WTC11 (cell line): Measurements from ENCODE around the gene UBTD1. TPM values are rescaled to one million over a fixed set of nuclear protein-coding genes. Genes with fewer than 3 reads are reported as not detected.
A peak's percentile ranks its signal among the peaks of the same experiment; 100 is the strongest.

ENCODE experiments used
- ATAC-seq: fragments of 200-7000 bp; cut with Tn5 transposase; 2 replicates; pipeline ENCODE4 v1.10.0; 2021; ENCODE audit warnings: mild to moderate bottlenecking, moderate library complexity
- CTCF ChIA-PET: fragments of 300-600 bp; sonication (Branson Sonifier 250); formaldehyde crosslinking; loops from one replicate; lab custom pipeline; 2021; ENCODE audit warnings: antibody characterized with exemption; lab: Charles Lee
- POLR2A ChIA-PET: fragments of 350-600 bp; sonication (Branson Sonifier 250); formaldehyde crosslinking; loops from one replicate; lab custom pipeline; 2021; ENCODE audit warnings: antibody characterized with exemption; lab: Charles Lee
- DNase-seq: peaks from one replicate; pipeline ENCODE4 v3.0.0; 2021; ENCODE audit warnings: low spot score
- H3K27ac Mint-ChIP-seq: 2 replicates; pipeline ENCODE4 v1.8.0; 2021; ENCODE audit warnings: mixed read lengths
- H3K27me3 Mint-ChIP-seq: 2 replicates; pipeline ENCODE4 v1.8.0; 2021; ENCODE audit warnings: low read depth, mild to moderate bottlenecking, moderate library complexity, mixed read lengths
- H3K36me3 Mint-ChIP-seq: 2 replicates; pipeline ENCODE4 v1.8.0; 2021; ENCODE audit warnings: mixed read lengths
- H3K4me1 Mint-ChIP-seq: 2 replicates; pipeline ENCODE4 v1.8.0; 2022; ENCODE audit warnings: mixed read lengths
- H3K4me3 Mint-ChIP-seq: 2 replicates; pipeline ENCODE4 v1.8.0; 2021; ENCODE audit warnings: mild to moderate bottlenecking, moderate library complexity, mixed read lengths
- H3K9me3 Mint-ChIP-seq: 2 replicates; pipeline ENCODE4 v1.8.0; 2021; ENCODE audit warnings: mixed read lengths
- CBFB ChIP-seq: sonication (generic); formaldehyde crosslinking; IDR thresholded peaks from 2 replicates; pipeline ENCODE4 v1.8.1; 2022; ENCODE audit warnings: mild to moderate bottlenecking, low read depth, missing genetic modification reagents
- ELF4 ChIP-seq: sonication (generic); formaldehyde crosslinking; IDR thresholded peaks from 2 replicates; pipeline ENCODE4 v1.8.1; 2022; ENCODE audit warnings: low read depth, mild to moderate bottlenecking, moderate library complexity, missing genetic modification reagents
- GRHL2 ChIP-seq: fragments of 250-450 bp; sonication (Bioruptor Pico); IDR thresholded peaks from 2 replicates; pipeline ENCODE4 v1.8.0; 2022; ENCODE audit warnings: mild to moderate bottlenecking, moderate library complexity; ENCODE audit not compliant: insufficient replicate concordance, severe bottlenecking
- IRF2 ChIP-seq: sonication (generic); formaldehyde crosslinking; IDR thresholded peaks from 2 replicates; pipeline ENCODE4 v1.8.0; 2022; ENCODE audit warnings: low read depth, missing genetic modification reagents, borderline replicate concordance
- NFATC4 ChIP-seq: fragments of 250-450 bp; sonication (Bioruptor Pico); IDR thresholded peaks from 2 replicates; pipeline ENCODE4 v1.9.0; 2021; ENCODE audit warnings: mild to moderate bottlenecking
- NFE2L1 ChIP-seq: sonication (generic); formaldehyde crosslinking; IDR thresholded peaks from 2 replicates; pipeline ENCODE4 v1.8.1; 2023; ENCODE audit warnings: missing genetic modification reagents
- NFYB ChIP-seq: sonication (generic); formaldehyde crosslinking; conservative IDR thresholded peaks from 2 replicates; pipeline ENCODE4 v1.8.0; 2022; ENCODE audit warnings: low read depth, missing genetic modification reagents
- SP1 ChIP-seq: sonication (generic); formaldehyde crosslinking; conservative IDR thresholded peaks from 2 replicates; pipeline ENCODE4 v1.8.1; 2022; ENCODE audit warnings: missing genetic modification reagents
- TCF7 ChIP-seq: sonication (generic); formaldehyde crosslinking; IDR thresholded peaks from 2 replicates; pipeline ENCODE4 v1.8.0; 2022; ENCODE audit warnings: mild to moderate bottlenecking, low read depth, missing genetic modification reagents, moderate library complexity
- ZBTB21 ChIP-seq: sonication (generic); formaldehyde crosslinking; IDR thresholded peaks from 2 replicates; pipeline ENCODE4 v1.8.1; 2023; ENCODE audit warnings: mild to moderate bottlenecking, missing genetic modification reagents, borderline replicate concordance
- ZNF263 ChIP-seq: sonication (generic); formaldehyde crosslinking; IDR thresholded peaks from 2 replicates; pipeline ENCODE4 v1.8.1; 2022; ENCODE audit warnings: low read depth, mild to moderate bottlenecking, moderate library complexity, missing genetic modification reagents
- ZNF671 ChIP-seq: fragments of 250-450 bp; sonication (Bioruptor Pico); IDR thresholded peaks from 2 replicates; pipeline ENCODE4 v1.8.0; 2021; ENCODE audit warnings: mild to moderate bottlenecking
- total RNA-seq: library from RNA; stranded (reverse); gene quantifications from 3 replicates; pipeline ENCODE4 v1.2.3, GENCODE V29; 2021
- TF ChIP-seq, protein P1 (sequence below): fragments of 250-450 bp; sonication (Bioruptor Pico); IDR thresholded peaks from 2 replicates; pipeline ENCODE4 v1.9.0; 2021; ENCODE audit warnings: mild to moderate bottlenecking, borderline replicate concordance
- TF ChIP-seq, protein P2 (sequence below): fragments of 200-600 bp; IDR thresholded peaks from 2 replicates; pipeline ENCODE4 v1.8.0; 2022; ENCODE audit warnings: antibody characterized with exemption
- TF ChIP-seq, protein P3 (sequence below): sonication (generic); formaldehyde crosslinking; IDR thresholded peaks from 2 replicates; pipeline ENCODE4 v1.8.1; 2023; ENCODE audit warnings: mild to moderate bottlenecking, missing genetic modification reagents, moderate library complexity
- TF ChIP-seq, protein P4 (sequence below): sonication (generic); formaldehyde crosslinking; IDR thresholded peaks from 2 replicates; pipeline ENCODE4 v1.8.0; 2023; ENCODE audit warnings: missing genetic modification reagents
- TF ChIP-seq, protein P5 (sequence below): sonication (generic); formaldehyde crosslinking; IDR thresholded peaks from 2 replicates; pipeline ENCODE4 v1.8.0; 2022; ENCODE audit warnings: missing genetic modification reagents
- TF ChIP-seq, protein P6 (sequence below): sonication (generic); formaldehyde crosslinking; IDR thresholded peaks from 2 replicates; pipeline ENCODE4 v1.8.1; 2023; ENCODE audit warnings: mild to moderate bottlenecking, missing genetic modification reagents, borderline replicate concordance

Gene UBTD1
- total RNA-seq, 1 experiment from 2014 or later, result 35.7 TPM

DNA sequence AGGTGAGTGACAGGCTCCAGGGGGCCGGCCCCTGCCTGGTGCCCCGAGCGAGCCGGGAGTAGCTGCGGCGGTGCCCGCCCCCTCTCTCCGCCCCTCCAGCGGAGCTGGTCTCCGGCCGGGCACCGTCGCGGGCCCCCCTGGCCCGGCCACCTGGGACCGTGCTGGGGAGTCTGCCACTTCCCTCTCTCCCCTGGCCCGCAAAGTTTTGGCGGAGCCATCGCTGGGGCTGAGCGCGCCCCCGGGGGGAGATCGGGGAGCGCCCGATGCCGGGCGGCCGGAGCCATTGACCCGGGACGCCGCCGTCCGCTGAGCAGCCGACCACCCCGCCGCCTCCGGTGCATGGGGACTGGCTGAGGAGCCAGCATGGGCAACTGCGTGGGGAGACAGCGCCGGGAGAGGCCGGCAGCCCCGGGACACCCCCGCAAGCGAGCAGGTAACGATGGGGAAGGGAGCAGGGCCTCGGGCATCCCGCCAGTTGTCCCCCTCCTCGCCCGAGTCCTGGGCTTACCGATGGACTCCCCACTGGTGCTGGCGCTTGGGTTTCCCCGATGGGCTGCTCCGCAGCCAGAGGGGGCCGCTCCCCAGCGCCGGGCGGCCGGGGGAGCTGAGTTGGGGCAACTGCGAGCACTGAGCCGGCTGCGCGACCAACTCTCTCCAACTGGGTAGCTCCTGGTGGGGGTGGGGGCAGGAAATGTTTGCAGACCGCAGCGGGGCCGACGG lies at the start of gene UBTD1 (continued):
- TF ChIP-seq, protein P1, sequence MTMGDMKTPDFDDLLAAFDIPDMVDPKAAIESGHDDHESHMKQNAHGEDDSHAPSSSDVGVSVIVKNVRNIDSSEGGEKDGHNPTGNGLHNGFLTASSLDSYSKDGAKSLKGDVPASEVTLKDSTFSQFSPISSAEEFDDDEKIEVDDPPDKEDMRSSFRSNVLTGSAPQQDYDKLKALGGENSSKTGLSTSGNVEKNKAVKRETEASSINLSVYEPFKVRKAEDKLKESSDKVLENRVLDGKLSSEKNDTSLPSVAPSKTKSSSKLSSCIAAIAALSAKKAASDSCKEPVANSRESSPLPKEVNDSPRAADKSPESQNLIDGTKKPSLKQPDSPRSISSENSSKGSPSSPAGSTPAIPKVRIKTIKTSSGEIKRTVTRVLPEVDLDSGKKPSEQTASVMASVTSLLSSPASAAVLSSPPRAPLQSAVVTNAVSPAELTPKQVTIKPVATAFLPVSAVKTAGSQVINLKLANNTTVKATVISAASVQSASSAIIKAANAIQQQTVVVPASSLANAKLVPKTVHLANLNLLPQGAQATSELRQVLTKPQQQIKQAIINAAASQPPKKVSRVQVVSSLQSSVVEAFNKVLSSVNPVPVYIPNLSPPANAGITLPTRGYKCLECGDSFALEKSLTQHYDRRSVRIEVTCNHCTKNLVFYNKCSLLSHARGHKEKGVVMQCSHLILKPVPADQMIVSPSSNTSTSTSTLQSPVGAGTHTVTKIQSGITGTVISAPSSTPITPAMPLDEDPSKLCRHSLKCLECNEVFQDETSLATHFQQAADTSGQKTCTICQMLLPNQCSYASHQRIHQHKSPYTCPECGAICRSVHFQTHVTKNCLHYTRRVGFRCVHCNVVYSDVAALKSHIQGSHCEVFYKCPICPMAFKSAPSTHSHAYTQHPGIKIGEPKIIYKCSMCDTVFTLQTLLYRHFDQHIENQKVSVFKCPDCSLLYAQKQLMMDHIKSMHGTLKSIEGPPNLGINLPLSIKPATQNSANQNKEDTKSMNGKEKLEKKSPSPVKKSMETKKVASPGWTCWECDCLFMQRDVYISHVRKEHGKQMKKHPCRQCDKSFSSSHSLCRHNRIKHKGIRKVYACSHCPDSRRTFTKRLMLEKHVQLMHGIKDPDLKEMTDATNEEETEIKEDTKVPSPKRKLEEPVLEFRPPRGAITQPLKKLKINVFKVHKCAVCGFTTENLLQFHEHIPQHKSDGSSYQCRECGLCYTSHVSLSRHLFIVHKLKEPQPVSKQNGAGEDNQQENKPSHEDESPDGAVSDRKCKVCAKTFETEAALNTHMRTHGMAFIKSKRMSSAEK (CRISPR knock-in tag), result no peak
- TF ChIP-seq, protein P2, sequence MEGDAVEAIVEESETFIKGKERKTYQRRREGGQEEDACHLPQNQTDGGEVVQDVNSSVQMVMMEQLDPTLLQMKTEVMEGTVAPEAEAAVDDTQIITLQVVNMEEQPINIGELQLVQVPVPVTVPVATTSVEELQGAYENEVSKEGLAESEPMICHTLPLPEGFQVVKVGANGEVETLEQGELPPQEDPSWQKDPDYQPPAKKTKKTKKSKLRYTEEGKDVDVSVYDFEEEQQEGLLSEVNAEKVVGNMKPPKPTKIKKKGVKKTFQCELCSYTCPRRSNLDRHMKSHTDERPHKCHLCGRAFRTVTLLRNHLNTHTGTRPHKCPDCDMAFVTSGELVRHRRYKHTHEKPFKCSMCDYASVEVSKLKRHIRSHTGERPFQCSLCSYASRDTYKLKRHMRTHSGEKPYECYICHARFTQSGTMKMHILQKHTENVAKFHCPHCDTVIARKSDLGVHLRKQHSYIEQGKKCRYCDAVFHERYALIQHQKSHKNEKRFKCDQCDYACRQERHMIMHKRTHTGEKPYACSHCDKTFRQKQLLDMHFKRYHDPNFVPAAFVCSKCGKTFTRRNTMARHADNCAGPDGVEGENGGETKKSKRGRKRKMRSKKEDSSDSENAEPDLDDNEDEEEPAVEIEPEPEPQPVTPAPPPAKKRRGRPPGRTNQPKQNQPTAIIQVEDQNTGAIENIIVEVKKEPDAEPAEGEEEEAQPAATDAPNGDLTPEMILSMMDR, result no peak
- TF ChIP-seq TCF7 (CRISPR knock-in tag), result no peak
- 0 out of 2 replicates have a peak, but pooled peaks have one; percentile 25 for TF ChIP-seq ELF4 (CRISPR knock-in tag)
- TF ChIP-seq CBFB (CRISPR knock-in tag), result no peak
- TF ChIP-seq ZNF263 (CRISPR knock-in tag), result no peak
- TF ChIP-seq, protein P3, sequence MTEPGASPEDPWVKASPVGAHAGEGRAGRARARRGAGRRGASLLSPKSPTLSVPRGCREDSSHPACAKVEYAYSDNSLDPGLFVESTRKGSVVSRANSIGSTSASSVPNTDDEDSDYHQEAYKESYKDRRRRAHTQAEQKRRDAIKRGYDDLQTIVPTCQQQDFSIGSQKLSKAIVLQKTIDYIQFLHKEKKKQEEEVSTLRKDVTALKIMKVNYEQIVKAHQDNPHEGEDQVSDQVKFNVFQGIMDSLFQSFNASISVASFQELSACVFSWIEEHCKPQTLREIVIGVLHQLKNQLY (CRISPR knock-in tag), result no peak
- TF ChIP-seq, all 79 proteins: peak for 6

DNA sequence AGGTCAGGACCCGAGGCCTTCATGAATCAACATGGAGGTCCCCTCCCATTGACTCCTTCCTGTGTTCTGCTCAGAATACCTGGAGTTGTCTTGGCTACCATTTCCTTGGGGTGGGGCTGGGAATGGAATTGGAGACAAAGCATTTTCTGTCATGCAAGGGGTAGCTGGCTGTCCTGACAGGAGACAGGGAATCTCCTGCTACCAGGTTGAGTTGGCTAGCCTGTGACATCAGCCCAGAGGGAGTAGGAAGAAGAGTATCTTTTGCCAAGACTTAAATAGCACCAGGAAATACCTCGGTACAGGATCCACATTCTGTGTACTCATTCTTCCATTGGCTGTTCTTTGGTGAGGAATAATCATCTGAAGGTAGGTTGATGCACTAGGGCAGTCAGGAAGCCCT lies 47.9 kb upstream of the UBTD1 start:
- Mint-ChIP-seq H3K27ac (peak overlapping the region; percentile 63; the same call in 1 of the 2 replicates), H3K36me3 (peaks cover 34% of the 10 kb centered on the region), H3K4me1 (peaks cover 11% of the 10 kb centered on the region), H3K9me3 (no peaks in the 10 kb centered on the region), H3K27me3 (no peaks in the 10 kb centered on the region), H3K4me3 (no peak overlapping the region)
- ChIA-PET CTCF (no interaction called here), POLR2A (interaction anchor here (0.5 kb wide), 1 partner anchor 13 kb away, joined by 3 read pairs; no protein-coding TSS in a partner anchor)
- ATAC-seq (no peak), DNase-seq (no peak)
- no peak for TF ChIP-seq GRHL2 (CRISPR knock-in tag)
- TF ChIP-seq NFATC4 (CRISPR knock-in tag), result no peak
- TF ChIP-seq, protein P4, sequence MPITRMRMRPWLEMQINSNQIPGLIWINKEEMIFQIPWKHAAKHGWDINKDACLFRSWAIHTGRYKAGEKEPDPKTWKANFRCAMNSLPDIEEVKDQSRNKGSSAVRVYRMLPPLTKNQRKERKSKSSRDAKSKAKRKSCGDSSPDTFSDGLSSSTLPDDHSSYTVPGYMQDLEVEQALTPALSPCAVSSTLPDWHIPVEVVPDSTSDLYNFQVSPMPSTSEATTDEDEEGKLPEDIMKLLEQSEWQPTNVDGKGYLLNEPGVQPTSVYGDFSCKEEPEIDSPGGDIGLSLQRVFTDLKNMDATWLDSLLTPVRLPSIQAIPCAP, result no peak
- no peak for TF ChIP-seq ZBTB21 (CRISPR knock-in tag)
- TF ChIP-seq NFE2L1 (CRISPR knock-in tag), result no peak
- TF ChIP-seq NFYB (CRISPR knock-in tag), result no peak
- TF ChIP-seq IRF2 (CRISPR knock-in tag), result no peak
- TF ChIP-seq, protein P5, sequence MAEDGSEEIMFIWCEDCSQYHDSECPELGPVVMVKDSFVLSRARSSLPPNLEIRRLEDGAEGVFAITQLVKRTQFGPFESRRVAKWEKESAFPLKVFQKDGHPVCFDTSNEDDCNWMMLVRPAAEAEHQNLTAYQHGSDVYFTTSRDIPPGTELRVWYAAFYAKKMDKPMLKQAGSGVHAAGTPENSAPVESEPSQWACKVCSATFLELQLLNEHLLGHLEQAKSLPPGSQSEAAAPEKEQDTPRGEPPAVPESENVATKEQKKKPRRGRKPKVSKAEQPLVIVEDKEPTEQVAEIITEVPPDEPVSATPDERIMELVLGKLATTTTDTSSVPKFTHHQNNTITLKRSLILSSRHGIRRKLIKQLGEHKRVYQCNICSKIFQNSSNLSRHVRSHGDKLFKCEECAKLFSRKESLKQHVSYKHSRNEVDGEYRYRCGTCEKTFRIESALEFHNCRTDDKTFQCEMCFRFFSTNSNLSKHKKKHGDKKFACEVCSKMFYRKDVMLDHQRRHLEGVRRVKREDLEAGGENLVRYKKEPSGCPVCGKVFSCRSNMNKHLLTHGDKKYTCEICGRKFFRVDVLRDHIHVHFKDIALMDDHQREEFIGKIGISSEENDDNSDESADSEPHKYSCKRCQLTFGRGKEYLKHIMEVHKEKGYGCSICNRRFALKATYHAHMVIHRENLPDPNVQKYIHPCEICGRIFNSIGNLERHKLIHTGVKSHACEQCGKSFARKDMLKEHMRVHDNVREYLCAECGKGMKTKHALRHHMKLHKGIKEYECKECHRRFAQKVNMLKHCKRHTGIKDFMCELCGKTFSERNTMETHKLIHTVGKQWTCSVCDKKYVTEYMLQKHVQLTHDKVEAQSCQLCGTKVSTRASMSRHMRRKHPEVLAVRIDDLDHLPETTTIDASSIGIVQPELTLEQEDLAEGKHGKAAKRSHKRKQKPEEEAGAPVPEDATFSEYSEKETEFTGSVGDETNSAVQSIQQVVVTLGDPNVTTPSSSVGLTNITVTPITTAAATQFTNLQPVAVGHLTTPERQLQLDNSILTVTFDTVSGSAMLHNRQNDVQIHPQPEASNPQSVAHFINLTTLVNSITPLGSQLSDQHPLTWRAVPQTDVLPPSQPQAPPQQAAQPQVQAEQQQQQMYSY (CRISPR knock-in tag), result no peak
- TF ChIP-seq, protein P6, sequence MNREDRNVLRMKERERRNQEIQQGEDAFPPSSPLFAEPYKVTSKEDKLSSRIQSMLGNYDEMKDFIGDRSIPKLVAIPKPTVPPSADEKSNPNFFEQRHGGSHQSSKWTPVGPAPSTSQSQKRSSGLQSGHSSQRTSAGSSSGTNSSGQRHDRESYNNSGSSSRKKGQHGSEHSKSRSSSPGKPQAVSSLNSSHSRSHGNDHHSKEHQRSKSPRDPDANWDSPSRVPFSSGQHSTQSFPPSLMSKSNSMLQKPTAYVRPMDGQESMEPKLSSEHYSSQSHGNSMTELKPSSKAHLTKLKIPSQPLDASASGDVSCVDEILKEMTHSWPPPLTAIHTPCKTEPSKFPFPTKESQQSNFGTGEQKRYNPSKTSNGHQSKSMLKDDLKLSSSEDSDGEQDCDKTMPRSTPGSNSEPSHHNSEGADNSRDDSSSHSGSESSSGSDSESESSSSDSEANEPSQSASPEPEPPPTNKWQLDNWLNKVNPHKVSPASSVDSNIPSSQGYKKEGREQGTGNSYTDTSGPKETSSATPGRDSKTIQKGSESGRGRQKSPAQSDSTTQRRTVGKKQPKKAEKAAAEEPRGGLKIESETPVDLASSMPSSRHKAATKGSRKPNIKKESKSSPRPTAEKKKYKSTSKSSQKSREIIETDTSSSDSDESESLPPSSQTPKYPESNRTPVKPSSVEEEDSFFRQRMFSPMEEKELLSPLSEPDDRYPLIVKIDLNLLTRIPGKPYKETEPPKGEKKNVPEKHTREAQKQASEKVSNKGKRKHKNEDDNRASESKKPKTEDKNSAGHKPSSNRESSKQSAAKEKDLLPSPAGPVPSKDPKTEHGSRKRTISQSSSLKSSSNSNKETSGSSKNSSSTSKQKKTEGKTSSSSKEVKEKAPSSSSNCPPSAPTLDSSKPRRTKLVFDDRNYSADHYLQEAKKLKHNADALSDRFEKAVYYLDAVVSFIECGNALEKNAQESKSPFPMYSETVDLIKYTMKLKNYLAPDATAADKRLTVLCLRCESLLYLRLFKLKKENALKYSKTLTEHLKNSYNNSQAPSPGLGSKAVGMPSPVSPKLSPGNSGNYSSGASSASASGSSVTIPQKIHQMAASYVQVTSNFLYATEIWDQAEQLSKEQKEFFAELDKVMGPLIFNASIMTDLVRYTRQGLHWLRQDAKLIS, result no peak
- no peak for TF ChIP-seq SP1 (CRISPR knock-in tag)
- no peak for TF ChIP-seq ZNF671 (CRISPR knock-in tag)
- TF ChIP-seq ZNF263 (CRISPR knock-in tag), result no peak
